Measurements from ENCODE around the gene AOAH.

- TF ChIP-seq BHLHE40 (IDR thresholded peaks at IDR 0.05; ENCODE audit: low read depth, low read length) (no peak), CTCF (conservative IDR thresholded peaks at IDR 0.05; ENCODE audit: low read depth, low read length) (no peak), MAZ (IDR thresholded peaks at IDR 0.05; ENCODE audit: borderline replicate concordance, low read depth, low read length) (no peak), CEBPB (IDR thresholded peaks at IDR 0.05; ENCODE audit: low read depth, low read length) (no peak), POLR2A (IDR thresholded peaks at IDR 0.05; ENCODE audit: low read depth, low read length) (no peak), FOS (IDR thresholded peaks at IDR 0.05; ENCODE audit: low read depth, low read length) (no peak), MAFK (IDR thresholded peaks at IDR 0.05; ENCODE audit: low read depth, low read length) (no peak)
Observed at GRCh38 chr7:36583318-36583717, 141.0 kb downstream of the AOAH start.

Data from IMR-90 (cell line).